Keratinocyte (primary cell): ENCODE data around the gene MAGI3. TPM values are rescaled to one million over a fixed set of nuclear protein-coding genes. Genes with fewer than 3 reads are reported as not detected.

ENCODE experiments used
- DNase-seq: peaks from one replicate; pipeline ENCODE4 v3.0.0-alpha.2; 2011; ENCODE audit warnings: low read depth, missing footprints, low spot score
- FAIRE-seq: peaks from 2 replicates; lab custom pipeline; 2011; peaks lifted over from hg19 to GRCh38; lab: Jason Lieb, UNC
- H2AFZ ChIP-seq: 2 replicates; pipeline ENCODE4 v1.6.0; 2012; ENCODE audit warnings: low read length, control low read depth, inconsistent platforms; ENCODE audit not compliant: control insufficient read depth
- H3K27ac ChIP-seq: 2 replicates; pipeline ENCODE4 v1.5.1; 2011; ENCODE audit warnings: low read length; ENCODE audit not compliant: control insufficient read depth, insufficient read depth
- H3K27me3 ChIP-seq: 3 replicates; pipeline ENCODE4 v1.6.0; 2011; ENCODE audit warnings: low read length; ENCODE audit not compliant: control insufficient read depth, insufficient read depth; ENCODE audit errors: extremely low read depth
- H3K36me3 ChIP-seq, 2 experiments: 2 replicates in 1 of 2; 3 replicates in 1 of 2; pipeline ENCODE4 v1.5.1; 2011; ENCODE audit warnings: low read length in 2 of 2, mild to moderate bottlenecking in 1 of 2; ENCODE audit not compliant: control insufficient read depth in 2 of 2, insufficient read depth in 2 of 2; ENCODE audit errors: extremely low read depth in 1 of 2
- H3K4me1 ChIP-seq: 3 replicates; pipeline ENCODE4 v1.5.1; 2011; ENCODE audit warnings: low read length; ENCODE audit not compliant: control insufficient read depth, insufficient read depth; ENCODE audit errors: extremely low read depth
- H3K4me2 ChIP-seq: 3 replicates; pipeline ENCODE4 v1.6.0; 2011; ENCODE audit warnings: low read depth, low read length; ENCODE audit not compliant: control insufficient read depth, insufficient read depth; ENCODE audit errors: extremely low read depth
- H3K4me3 ChIP-seq, 3 experiments: fragments of 200-600 bp in 1 of 3; sonication (generic) in 1 of 3; 2 replicates in 2 of 3; 3 replicates in 1 of 3; pipeline ENCODE4 v1.5.1; 2011 to 2016; ENCODE audit warnings: low read length in 3 of 3, mild to moderate bottlenecking in 3 of 3, control low read depth in 2 of 3, inconsistent platforms in 1 of 3, low read depth in 1 of 3, mixed read lengths in 1 of 3, mixed run types in 1 of 3, moderate library complexity in 1 of 3; ENCODE audit not compliant: control insufficient read depth in 2 of 3, insufficient read depth in 2 of 3; ENCODE audit errors: extremely low read depth in 1 of 3
- H3K79me2 ChIP-seq: 2 replicates; pipeline ENCODE4 v1.6.0; 2012; ENCODE audit warnings: low read length; ENCODE audit not compliant: control insufficient read depth, insufficient read depth
- H3K9ac ChIP-seq: 3 replicates; pipeline ENCODE4 v1.6.0; 2011; ENCODE audit warnings: low read length; ENCODE audit not compliant: control insufficient read depth, insufficient read depth; ENCODE audit errors: extremely low read depth
- H3K9me1 ChIP-seq: 3 replicates; pipeline ENCODE4 v1.6.0; 2011; ENCODE audit warnings: low read length; ENCODE audit not compliant: control insufficient read depth, insufficient read depth; ENCODE audit errors: extremely low read depth
- H3K9me3 ChIP-seq: 2 replicates; pipeline ENCODE4 v1.5.1; 2012; ENCODE audit warnings: low read depth, low read length; ENCODE audit not compliant: control insufficient read depth
- H4K20me1 ChIP-seq: 3 replicates; pipeline ENCODE4 v1.6.0; 2011; ENCODE audit warnings: low read length; ENCODE audit not compliant: control insufficient read depth, insufficient read depth; ENCODE audit errors: extremely low read depth
- CTCF ChIP-seq, 3 experiments: IDR thresholded peaks in 1 of 3; conservative IDR thresholded peaks in 1 of 3; optimal IDR thresholded peaks in 1 of 3; 2 replicates in 2 of 3; 3 replicates in 1 of 3; pipeline versions ENCODE3 to v1.5.1; 2011; ENCODE audit warnings: low read length in 3 of 3, mild to moderate bottlenecking in 3 of 3, moderate library complexity in 2 of 3, control low read depth in 1 of 3, inconsistent platforms in 1 of 3; ENCODE audit not compliant: insufficient read depth in 2 of 3; ENCODE audit errors: extremely low read depth in 1 of 3
- EZH2 ChIP-seq: IDR thresholded peaks from one replicate; pipeline ENCODE4 v1.6.1; 2012; ENCODE audit warnings: inconsistent platforms, mild to moderate bottlenecking, low read length, moderate library complexity
- dilution Hi-C: fragments of 300-500 bp; cut with MboI; formaldehyde crosslinking; loops from one replicate; pipeline ENCODE4 v1.7.0; 2020; ENCODE audit warnings: low sequenced_read_pairs; ENCODE audit not compliant: extremely low pct_ligation_motif_present
- polyA plus RNA-seq, 5 experiments: library from polyadenylated mRNA; depleted of rRNA in 3 of 5; stranded (reverse) in 3 of 5; stranded (forward) in 1 of 5; unstranded in 1 of 5; fragments of >200 nt; gene quantifications; 1 replicate in 1 of 5; 2 replicates in 3 of 5; 3 replicates in 1 of 5; pipeline versions ENCODE4 v1.2.1 to v1.2.3, GENCODE V29; 2011 to 2012; ENCODE audit warnings: missing spikeins in 2 of 5, low read depth in 1 of 5, low replicate concordance in 1 of 5

MAGI3 gene
- polyA plus RNA-seq, 1 donor (not counting 4 experiments of a cell fraction or from before 2014, with no cell fraction given): 3.2 TPM

- Histone ChIP-seq H3K9me1 (no peaks in the 10 kb centered on the region), H3K27me3 (no peaks in the 10 kb centered on the region), H3K4me3 (peak overlapping the region; percentile 67 to 86 (median 78)), H3K36me3 (no peaks in the 10 kb centered on the region), H3K9ac (peak overlapping the region; percentile 80), H3K79me2 (peaks cover 7% of the 10 kb centered on the region), H3K4me1 (peaks cover 19% of the 10 kb centered on the region), H3K27ac (peak overlapping the region; percentile 78), H3K4me2 (peak overlapping the region; percentile 94), H4K20me1 (no peaks in the 10 kb centered on the region), H2AFZ (peak overlapping the region; percentile 90), H3K9me3 (no peaks in the 10 kb centered on the region)
- DNase-seq: no peak
- dilution Hi-C loops: no loop called here
- FAIRE-seq: no peak
- TF ChIP-seq CTCF (optimal IDR thresholded peaks at IDR 0.05 in 1 of 3, IDR thresholded peaks at IDR 0.05 in 1 of 3, conservative IDR thresholded peaks at IDR 0.05 in 1 of 3; ENCODE audit: extremely low read depth in 1 of 3, insufficient read depth in 2 of 3, low read length in 3 of 3) (no peak), EZH2 (no peak)
These were observed 859 bp upstream of the MAGI3 start for GRCh38 chr1:113389359-113389952.

- H3K9me1 ChIP-seq: no peaks in the 10 kb centered on the region
- H3K4me2 ChIP-seq: peak overlapping the region; percentile 89
- DNase-seq: no peak
- dilution Hi-C loops: no loop called here
- peak overlapping the region; percentile 59 for H3K27ac ChIP-seq
- peak overlapping the region; percentile 72 to 86 (median 78) for H3K4me3 ChIP-seq
- H3K79me2 ChIP-seq: peaks cover 10% of the 10 kb centered on the region
- no peaks in the 10 kb centered on the region for H3K36me3 ChIP-seq
- H2AFZ ChIP-seq: peak overlapping the region; percentile 82
- TF ChIP-seq CTCF (optimal IDR thresholded peaks at IDR 0.05 in 1 of 3, IDR thresholded peaks at IDR 0.05 in 1 of 3, conservative IDR thresholded peaks at IDR 0.05 in 1 of 3; ENCODE audit: extremely low read depth in 1 of 3, insufficient read depth in 2 of 3, low read length in 3 of 3) (peak in 2 of 3 experiments; percentile 25 to 49), EZH2 (no peak)
- H3K9me3 ChIP-seq: no peaks in the 10 kb centered on the region
- peak overlapping the region; percentile 80 for H3K9ac ChIP-seq
- peaks cover 19% of the 10 kb centered on the region for H3K4me1 ChIP-seq
- H3K27me3 ChIP-seq: no peaks in the 10 kb centered on the region
- FAIRE-seq: no peak
- H4K20me1 ChIP-seq: no peaks in the 10 kb centered on the region
These were observed 745 bp downstream of the MAGI3 start for GRCh38 chr1:113390871-113391648.
